Endodermal cell (in vitro differentiated cells): Measurements from ENCODE around the gene STX19. TPM values are rescaled to one million over a fixed set of nuclear protein-coding genes. Genes with fewer than 3 reads are reported as not detected.

Source experiments
- DNase-seq: peaks from one replicate; pipeline ENCODE4 v3.0.0-alpha.2; 2017
- H3K27ac ChIP-seq: 2 replicates; pipeline ENCODE4 v1.5.1; 2013; ENCODE audit warnings: mild to moderate bottlenecking, low read depth, low read length, moderate library complexity
- H3K27me3 ChIP-seq: 2 replicates; pipeline ENCODE4 v1.6.1; 2013; ENCODE audit warnings: mild to moderate bottlenecking, low read length, moderate library complexity; ENCODE audit not compliant: insufficient read depth, control insufficient read depth, poor library complexity, severe bottlenecking
- H3K36me3 ChIP-seq: 2 replicates; pipeline ENCODE4 v1.7.0; 2013; ENCODE audit warnings: mild to moderate bottlenecking, low read length, moderate library complexity; ENCODE audit not compliant: control insufficient read depth, insufficient read depth
- H3K4me1 ChIP-seq: one replicate; pipeline ENCODE4 v1.7.0; 2013; ENCODE audit warnings: low read length; ENCODE audit not compliant: control insufficient read depth, insufficient read depth
- H3K4me3 ChIP-seq: 2 replicates; pipeline ENCODE4 v1.5.1; 2013; ENCODE audit warnings: mild to moderate bottlenecking, low read length, moderate library complexity
- H3K9ac ChIP-seq: 2 replicates; pipeline ENCODE4 v1.6.1; 2013; ENCODE audit warnings: mild to moderate bottlenecking, low read length, moderate library complexity; ENCODE audit not compliant: poor library complexity, severe bottlenecking; ENCODE audit errors: extremely low read depth
- H3K9me3 ChIP-seq: 2 replicates; pipeline ENCODE4 v1.6.1; 2013; ENCODE audit warnings: mild to moderate bottlenecking, low read length, moderate library complexity; ENCODE audit not compliant: control insufficient read depth
- H3K27ac Mint-ChIP-seq: 2 replicates; pipeline ENCODE4 v1.8.0; 2020; ENCODE audit warnings: mixed read lengths
- H3K27me3 Mint-ChIP-seq: 2 replicates; pipeline ENCODE4 v1.8.0; 2021; ENCODE audit warnings: mild to moderate bottlenecking, mixed read lengths; ENCODE audit not compliant: insufficient read depth
- H3K36me3 Mint-ChIP-seq: 2 replicates; pipeline ENCODE4 v1.8.0; 2020; ENCODE audit warnings: low read depth, mixed read lengths
- H3K4me1 Mint-ChIP-seq: 2 replicates; pipeline ENCODE4 v1.8.0; 2020; ENCODE audit warnings: mixed read lengths
- H3K4me3 Mint-ChIP-seq: 2 replicates; pipeline ENCODE4 v1.8.0; 2020; ENCODE audit warnings: mild to moderate bottlenecking, moderate library complexity, mixed read lengths
- H3K9me3 Mint-ChIP-seq: 2 replicates; pipeline ENCODE4 v1.8.0; 2020; ENCODE audit warnings: mild to moderate bottlenecking, mixed read lengths
- WGBS, 2 experiments: methylation state at CpG; one replicate each; pipeline versions ENCODE4 v1.1.5 to v1.1.7; 2013; ENCODE audit warnings: missing lambda C conversion rate in 2 of 2, mixed read lengths in 1 of 2; ENCODE audit not compliant: insufficient coverage in 1 of 2, insufficient read length in 1 of 2; 5-methylcytosine and 5-hydroxymethylcytosine counted together
- total RNA-seq, 2 donors: library from RNA; stranded (reverse); fragmentation: NEBNext Ultra II Directional in 1 of 2; extraction: Animal tissue kit (Norgen Biotek cat#: 25700) in 1 of 2; gene quantifications; 2 replicates in 1 of 2; 3 replicates in 1 of 2; pipeline ENCODE4 v1.2.1, GENCODE V29; 2021
- TF ChIP-seq, protein P1 (sequence below): fragments of 200-600 bp; sonication (generic); conservative IDR thresholded peaks from 2 replicates; pipeline ENCODE4 v1.5.0; 2021; ENCODE audit warnings: antibody characterized with exemption, mild to moderate bottlenecking

Gene STX19
- total RNA-seq, 2 donors from 2014 or later = not detected

DNA sequence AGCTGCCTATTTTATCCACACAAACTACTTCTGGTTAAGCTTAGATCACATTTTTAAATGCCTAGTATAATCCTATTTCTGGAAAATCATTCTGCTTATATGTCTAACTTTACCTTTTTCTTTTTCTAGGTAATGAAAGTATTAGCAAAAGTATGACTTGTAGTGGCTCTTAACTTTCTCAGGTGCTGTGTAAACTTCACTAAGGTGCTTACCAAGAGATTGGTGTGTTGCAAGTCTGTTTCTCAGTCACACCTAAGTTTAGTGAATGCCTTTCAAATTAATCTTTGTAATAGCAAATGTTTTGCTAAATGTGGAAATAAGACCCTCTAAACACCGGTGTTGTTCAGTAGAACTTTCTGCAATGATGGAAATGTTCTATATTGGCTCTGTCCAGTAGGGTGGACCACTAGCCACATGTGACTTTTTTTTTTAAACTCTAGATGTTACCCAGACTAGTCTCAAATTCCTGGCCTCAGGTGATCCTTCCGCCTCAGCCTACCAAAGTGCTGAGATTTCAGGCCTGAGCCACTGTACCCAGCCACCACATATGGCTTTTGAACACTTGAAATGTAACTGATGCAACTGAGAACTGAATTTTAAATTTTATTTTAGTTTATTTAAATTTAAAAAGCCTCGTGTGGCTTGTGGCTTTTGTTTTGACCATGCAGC is 26.4 kb downstream of the STX19 start:
- no peaks in the 10 kb centered on the region for H3K4me1 ChIP-seq
- no peak for DNase-seq
- H3K4me3 ChIP-seq = no peak overlapping the region
- Mint-ChIP-seq H3K9me3 (no peaks in the 10 kb centered on the region), H3K4me3 (no peak overlapping the region), H3K27ac (no peak overlapping the region), H3K27me3 (no peaks in the 10 kb centered on the region), H3K4me1 (peaks cover 5% of the 10 kb centered on the region), H3K36me3 (peaks cover 23% of the 10 kb centered on the region)
- no peak overlapping the region for H3K9ac ChIP-seq
- WGBS, 2 experiments = 83 to 91% methylated on average over 1 to 3 of the region's 3 CpGs
- no peak overlapping the region for H3K27ac ChIP-seq
- H3K9me3 ChIP-seq = peaks cover 4% of the 10 kb centered on the region
- TF ChIP-seq, protein P1, sequence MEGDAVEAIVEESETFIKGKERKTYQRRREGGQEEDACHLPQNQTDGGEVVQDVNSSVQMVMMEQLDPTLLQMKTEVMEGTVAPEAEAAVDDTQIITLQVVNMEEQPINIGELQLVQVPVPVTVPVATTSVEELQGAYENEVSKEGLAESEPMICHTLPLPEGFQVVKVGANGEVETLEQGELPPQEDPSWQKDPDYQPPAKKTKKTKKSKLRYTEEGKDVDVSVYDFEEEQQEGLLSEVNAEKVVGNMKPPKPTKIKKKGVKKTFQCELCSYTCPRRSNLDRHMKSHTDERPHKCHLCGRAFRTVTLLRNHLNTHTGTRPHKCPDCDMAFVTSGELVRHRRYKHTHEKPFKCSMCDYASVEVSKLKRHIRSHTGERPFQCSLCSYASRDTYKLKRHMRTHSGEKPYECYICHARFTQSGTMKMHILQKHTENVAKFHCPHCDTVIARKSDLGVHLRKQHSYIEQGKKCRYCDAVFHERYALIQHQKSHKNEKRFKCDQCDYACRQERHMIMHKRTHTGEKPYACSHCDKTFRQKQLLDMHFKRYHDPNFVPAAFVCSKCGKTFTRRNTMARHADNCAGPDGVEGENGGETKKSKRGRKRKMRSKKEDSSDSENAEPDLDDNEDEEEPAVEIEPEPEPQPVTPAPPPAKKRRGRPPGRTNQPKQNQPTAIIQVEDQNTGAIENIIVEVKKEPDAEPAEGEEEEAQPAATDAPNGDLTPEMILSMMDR = no peak
- no peaks in the 10 kb centered on the region for H3K27me3 ChIP-seq
- H3K36me3 ChIP-seq = peaks cover 4% of the 10 kb centered on the region

GRCh38 chr3:94001191-94001590 is 27.2 kb downstream of the STX19 start:
- Mint-ChIP-seq H3K27ac (no peak overlapping the region), H3K36me3 (peaks cover 22% of the 10 kb centered on the region), H3K27me3 (no peaks in the 10 kb centered on the region), H3K4me1 (peaks cover 5% of the 10 kb centered on the region), H3K9me3 (no peaks in the 10 kb centered on the region), H3K4me3 (no peak overlapping the region)
- Histone ChIP-seq H3K9me3 (no peaks in the 10 kb centered on the region), H3K9ac (no peak overlapping the region), H3K36me3 (peaks cover 7% of the 10 kb centered on the region), H3K27ac (no peak overlapping the region), H3K4me1 (no peaks in the 10 kb centered on the region), H3K27me3 (no peaks in the 10 kb centered on the region), H3K4me3 (no peak overlapping the region)
- WGBS, 2 experiments = 100% methylated on average over 1 of the region's 1 CpG
- no peak for DNase-seq
- TF ChIP-seq, protein P1 = no peak

DNA sequence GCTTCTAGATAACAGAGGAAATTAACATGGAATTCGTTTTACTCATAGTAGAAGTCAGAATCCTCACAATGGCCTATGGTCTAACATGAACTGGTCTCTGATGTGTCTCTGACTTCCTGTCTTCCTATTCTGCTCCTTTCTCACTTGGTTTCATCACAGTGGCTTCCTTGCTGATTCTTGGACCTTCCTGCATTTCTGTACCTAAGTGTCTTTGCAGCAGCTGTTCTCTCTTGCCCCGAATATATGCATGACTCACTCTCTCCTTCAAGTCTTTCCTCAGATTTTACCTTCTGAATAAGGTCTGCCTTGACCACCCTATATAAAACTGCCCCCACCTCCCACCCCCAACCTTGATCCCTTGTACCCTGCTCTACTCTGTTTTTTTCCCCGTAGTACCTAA is 34.3 kb downstream of the STX19 start:
- Histone ChIP-seq H3K9me3 (no peaks in the 10 kb centered on the region), H3K4me1 (no peaks in the 10 kb centered on the region), H3K4me3 (no peak overlapping the region), H3K27me3 (no peaks in the 10 kb centered on the region), H3K36me3 (peaks cover 8% of the 10 kb centered on the region), H3K27ac (no peak overlapping the region), H3K9ac (no peak overlapping the region)
- Mint-ChIP-seq H3K4me3 (no peak overlapping the region), H3K4me1 (no peaks in the 10 kb centered on the region), H3K9me3 (no peaks in the 10 kb centered on the region), H3K27ac (no peak overlapping the region), H3K36me3 (peaks cover 19% of the 10 kb centered on the region), H3K27me3 (no peaks in the 10 kb centered on the region)
- TF ChIP-seq, protein P1 = no peak
- no peak for DNase-seq
- 89 to 100% methylated on average over 2 of the region's 3 CpGs for WGBS, 2 experiments
